Measurements from ENCODE around the gene SNAP91. TPM values are rescaled to one million over a fixed set of nuclear protein-coding genes. Genes with fewer than 3 reads are reported as not detected.

Gene SNAP91
- 0.11 to 0.45 TPM (median 0.13 TPM) in 5 replicates for total RNA-seq (2022; extraction: Qiagen RNA extraction; ENCODE audit: low read depth)

GRCh38 chr6:83708970-83709747 lies at the start of gene SNAP91:
TSS of gene SNAP91 (minus strand) at chr6:83709101. CDS start at chr6:83707927, 1,174 bp downstream.

GRCh38 chr6:83511901-83512681 lies 196.8 kb downstream of the SNAP91 start, which contains the start of gene PRSS35:
TSS of gene PRSS35 (plus strand) at chr6:83512534. CDS start at chr6:83523442, 10,908 bp downstream.

Other genes starting within 250 kb of the SNAP91 start
- 0.05 to 0.11 TPM (median 0.09 TPM) in 4 of 5 replicates, not detected in the other for gene PRSS35, start 196.6 kb downstream of the SNAP91 start, total RNA-seq (2022; extraction: Qiagen RNA extraction; ENCODE audit: low read depth)
- gene RIPPLY2, start 144.3 kb upstream of the SNAP91 start, total RNA-seq (2022; extraction: Qiagen RNA extraction; ENCODE audit: low read depth): 0.28 to 1.3 TPM (median 0.41 TPM) in 5 replicates
- 22.3 to 28.0 TPM (median 27.4 TPM) in 5 replicates for gene CYB5R4, start 150.6 kb upstream of the SNAP91 start, total RNA-seq (2022; extraction: Qiagen RNA extraction; ENCODE audit: low read depth)